Glutamatergic neuron (in vitro differentiated cells): ENCODE measurements around the gene FNDC3B. TPM values are rescaled to one million over a fixed set of nuclear protein-coding genes. Genes with fewer than 3 reads are reported as not detected.

Experiments
- DNase-seq: peaks from one replicate; pipeline ENCODE4 v3.0.0; 2022
- H3K27ac Mint-ChIP-seq: one replicate; pipeline ENCODE4 v1.8.0; 2020; ENCODE audit warnings: mild to moderate bottlenecking, mixed read lengths, inconsistent platforms; ENCODE audit not compliant: unreplicated experiment
- H3K27me3 Mint-ChIP-seq: one replicate; pipeline ENCODE4 v1.8.0; 2020; ENCODE audit warnings: mild to moderate bottlenecking, moderate library complexity, mixed read lengths, inconsistent platforms; ENCODE audit not compliant: unreplicated experiment
- H3K36me3 Mint-ChIP-seq: one replicate; pipeline ENCODE4 v1.8.0; 2020; ENCODE audit warnings: mild to moderate bottlenecking, mixed read lengths, inconsistent platforms; ENCODE audit not compliant: unreplicated experiment
- H3K4me1 Mint-ChIP-seq: one replicate; pipeline ENCODE4 v1.8.0; 2020; ENCODE audit warnings: mild to moderate bottlenecking, low read depth, mixed read lengths, inconsistent platforms; ENCODE audit not compliant: unreplicated experiment
- H3K4me3 Mint-ChIP-seq: one replicate; pipeline ENCODE4 v1.8.0; 2020; ENCODE audit warnings: mild to moderate bottlenecking, mixed read lengths, inconsistent platforms; ENCODE audit not compliant: unreplicated experiment
- H3K9me3 Mint-ChIP-seq: one replicate; pipeline ENCODE4 v1.8.0; 2020; ENCODE audit warnings: mild to moderate bottlenecking, moderate library complexity, mixed read lengths, inconsistent platforms; ENCODE audit not compliant: unreplicated experiment
- CTCF ChIP-seq: fragments of 200-600 bp; sonication (generic); IDR thresholded peaks from one replicate; pipeline ENCODE4 v1.5.0; 2021; ENCODE audit not compliant: partially characterized antibody, unreplicated experiment
- total RNA-seq: library from RNA; stranded (reverse); fragmentation: NEBNext Ultra II Directional; extraction: Animal tissue kit (Norgen Biotek cat#: 25700); gene quantifications from one replicate; pipeline ENCODE4 v1.2.1, GENCODE V29; 2021; ENCODE audit not compliant: unreplicated experiment

The FNDC3B gene
- total RNA-seq, 1 donor from 2014 or later, result 11.7 TPM

GRCh38 chr3:172132721-172133311, 93.4 kb downstream of the FNDC3B start:
- no peaks in the 10 kb centered on the region for H3K36me3 Mint-ChIP-seq
- no peak overlapping the region for H3K27ac Mint-ChIP-seq
- DNase-seq, result no peak
- no peaks in the 10 kb centered on the region for H3K27me3 Mint-ChIP-seq
- no peak for TF ChIP-seq CTCF
- no peaks in the 10 kb centered on the region for H3K9me3 Mint-ChIP-seq
- H3K4me3 Mint-ChIP-seq, result no peak overlapping the region
- H3K4me1 Mint-ChIP-seq, result peaks cover 7% of the 10 kb centered on the region

GRCh38 chr3:172133838-172134237, 94.5 kb downstream of the FNDC3B start:
- H3K27ac Mint-ChIP-seq, result no peak overlapping the region

GRCh38 chr3:172134352-172134751, 95.0 kb downstream of the FNDC3B start:
- no peak for TF ChIP-seq CTCF
- H3K9me3 Mint-ChIP-seq, result no peaks in the 10 kb centered on the region
- H3K4me1 Mint-ChIP-seq, result peaks cover 11% of the 10 kb centered on the region
- no peaks in the 10 kb centered on the region for H3K27me3 Mint-ChIP-seq
- H3K27ac Mint-ChIP-seq, result no peak overlapping the region
- DNase-seq, result no peak
- H3K36me3 Mint-ChIP-seq, result no peaks in the 10 kb centered on the region
- no peak overlapping the region for H3K4me3 Mint-ChIP-seq

More at GRCh38 chr3:172133838-172134237, 94.5 kb downstream of the FNDC3B start:
- Mint-ChIP-seq H3K9me3 (no peaks in the 10 kb centered on the region), H3K4me1 (peaks cover 8% of the 10 kb centered on the region), H3K4me3 (no peak overlapping the region), H3K27me3 (no peaks in the 10 kb centered on the region), H3K36me3 (no peaks in the 10 kb centered on the region)
- no peak for TF ChIP-seq CTCF
- DNase-seq, result no peak

- no peak overlapping the region for H3K4me3 Mint-ChIP-seq
- DNase-seq, result no peak
- H3K4me1 Mint-ChIP-seq, result peaks cover 12% of the 10 kb centered on the region
- TF ChIP-seq CTCF, result no peak
- H3K9me3 Mint-ChIP-seq, result no peaks in the 10 kb centered on the region
- no peaks in the 10 kb centered on the region for H3K36me3 Mint-ChIP-seq
- H3K27me3 Mint-ChIP-seq, result no peaks in the 10 kb centered on the region
- no peak overlapping the region for H3K27ac Mint-ChIP-seq
Measured at GRCh38 chr3:172135185-172135584, 95.8 kb downstream of the FNDC3B start.

- Mint-ChIP-seq H3K4me1 (peaks cover 17% of the 10 kb centered on the region), H3K27me3 (no peaks in the 10 kb centered on the region), H3K9me3 (no peaks in the 10 kb centered on the region), H3K4me3 (no peak overlapping the region), H3K27ac (no peak overlapping the region), H3K36me3 (no peaks in the 10 kb centered on the region)
- no peak for DNase-seq
- no peak for TF ChIP-seq CTCF
Measured at GRCh38 chr3:172135820-172136219, 96.4 kb downstream of the FNDC3B start.
